ENCODE results near the gene WDR38.

Gene WDR38

DNA sequence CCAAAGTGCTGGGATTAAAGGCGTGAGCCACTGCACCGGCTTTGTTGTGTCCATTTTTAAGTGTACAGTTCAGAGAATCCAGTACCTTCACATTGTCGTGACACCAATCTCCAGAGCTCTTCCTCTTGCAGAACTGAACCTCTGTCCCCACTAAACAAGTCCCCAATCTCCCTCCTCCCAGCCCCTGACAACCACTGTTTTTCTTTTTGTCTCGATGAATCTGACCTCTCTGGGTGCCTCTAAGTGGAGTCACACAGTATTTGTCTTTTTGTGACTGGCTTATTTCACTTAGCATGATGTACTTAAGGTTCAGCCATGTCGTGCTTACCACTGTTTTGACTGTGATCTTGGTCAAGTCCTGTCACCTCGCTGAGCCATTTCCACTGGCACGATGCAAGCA, 1.6 kb downstream of the WDR38 start:
- Histone ChIP-seq H3K27me3 (replicated peaks) (no peaks in the 10 kb centered on the region), H3K4me3 (ENCODE audit: low read depth, low read length) (no peak overlapping the region), H3K27ac (no peak overlapping the region), H3K36me3 (replicated peaks) (peaks cover 38% of the 10 kb centered on the region)
- in situ Hi-C loops (cut with HindIII; ENCODE audit: low pct_ligation_motif_present, low sequenced_read_pairs), result no loop called here
- DNase-seq, result no peak
- TF ChIP-seq, protein P1, sequence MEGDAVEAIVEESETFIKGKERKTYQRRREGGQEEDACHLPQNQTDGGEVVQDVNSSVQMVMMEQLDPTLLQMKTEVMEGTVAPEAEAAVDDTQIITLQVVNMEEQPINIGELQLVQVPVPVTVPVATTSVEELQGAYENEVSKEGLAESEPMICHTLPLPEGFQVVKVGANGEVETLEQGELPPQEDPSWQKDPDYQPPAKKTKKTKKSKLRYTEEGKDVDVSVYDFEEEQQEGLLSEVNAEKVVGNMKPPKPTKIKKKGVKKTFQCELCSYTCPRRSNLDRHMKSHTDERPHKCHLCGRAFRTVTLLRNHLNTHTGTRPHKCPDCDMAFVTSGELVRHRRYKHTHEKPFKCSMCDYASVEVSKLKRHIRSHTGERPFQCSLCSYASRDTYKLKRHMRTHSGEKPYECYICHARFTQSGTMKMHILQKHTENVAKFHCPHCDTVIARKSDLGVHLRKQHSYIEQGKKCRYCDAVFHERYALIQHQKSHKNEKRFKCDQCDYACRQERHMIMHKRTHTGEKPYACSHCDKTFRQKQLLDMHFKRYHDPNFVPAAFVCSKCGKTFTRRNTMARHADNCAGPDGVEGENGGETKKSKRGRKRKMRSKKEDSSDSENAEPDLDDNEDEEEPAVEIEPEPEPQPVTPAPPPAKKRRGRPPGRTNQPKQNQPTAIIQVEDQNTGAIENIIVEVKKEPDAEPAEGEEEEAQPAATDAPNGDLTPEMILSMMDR (IDR thresholded peaks at IDR 0.05; ENCODE audit: low read depth, low read length, missing control alignments), result no peak

DNA sequence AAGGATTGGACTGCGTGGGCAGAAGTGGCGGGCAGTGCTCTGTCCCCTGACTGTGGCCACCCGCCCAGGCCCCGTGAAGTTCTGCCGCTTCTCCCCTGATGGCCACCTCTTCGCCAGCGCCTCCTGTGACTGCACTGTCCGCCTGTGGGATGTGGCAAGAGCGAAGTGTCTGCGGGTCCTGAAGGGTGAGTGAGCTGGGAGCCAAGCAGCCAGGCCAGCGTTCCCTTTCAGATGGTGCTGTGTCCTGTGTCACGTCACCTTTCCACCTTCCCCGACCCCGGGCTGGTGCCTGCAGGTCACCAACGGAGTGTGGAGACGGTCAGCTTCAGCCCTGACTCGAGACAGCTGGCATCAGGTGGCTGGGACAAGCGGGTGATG, 2.3 kb downstream of the WDR38 start:
- TF ChIP-seq, protein P1 (IDR thresholded peaks at IDR 0.05; ENCODE audit: low read depth, low read length, missing control alignments), result no peak
- no peak for DNase-seq
- in situ Hi-C loops (cut with HindIII; ENCODE audit: low pct_ligation_motif_present, low sequenced_read_pairs), result no loop called here
- H3K36me3 ChIP-seq (replicated peaks), result peaks cover 45% of the 10 kb centered on the region
- no peak overlapping the region for H3K27ac ChIP-seq
- H3K27me3 ChIP-seq (replicated peaks), result no peaks in the 10 kb centered on the region
- no peak overlapping the region for H3K4me3 ChIP-seq (ENCODE audit: low read depth, low read length)

DNA sequence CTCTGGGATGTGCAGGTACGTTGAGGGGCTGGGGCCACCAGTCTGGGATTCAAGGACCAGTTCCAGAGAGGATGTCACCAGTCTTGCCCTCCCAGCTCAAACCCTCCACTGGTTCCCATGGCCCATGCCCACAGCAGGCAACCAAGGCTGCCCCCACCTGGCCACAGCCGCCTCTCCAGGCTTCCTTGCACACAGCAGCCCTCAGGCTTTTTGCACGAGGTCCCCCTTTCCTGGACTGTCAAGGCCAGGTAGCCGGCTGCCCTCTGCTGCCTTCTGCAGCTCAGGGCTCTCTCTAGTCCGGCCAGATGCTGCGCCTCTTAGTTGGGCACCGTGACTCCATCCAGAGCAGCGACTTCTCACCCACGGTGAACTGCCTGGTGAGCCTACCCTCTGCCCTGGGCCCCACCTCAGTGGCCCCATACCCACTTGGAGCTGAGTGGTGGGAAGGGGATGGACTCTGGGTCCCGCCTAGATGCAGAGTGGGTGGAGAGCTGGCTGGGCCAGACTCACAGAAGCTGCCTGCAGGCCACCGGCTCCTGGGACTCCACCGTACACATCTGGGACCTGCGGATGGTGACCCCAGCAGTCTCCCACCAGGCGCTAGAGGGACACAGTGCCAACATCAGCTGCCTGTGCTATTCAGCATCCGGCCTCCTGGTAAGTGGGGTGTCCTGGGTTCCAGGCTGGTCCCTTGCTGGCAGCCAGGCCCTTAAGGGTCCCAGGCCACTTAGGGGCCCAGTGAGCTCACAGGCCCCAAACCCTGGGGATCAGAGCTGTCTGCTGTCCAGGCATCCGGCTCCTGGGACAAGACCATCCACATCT, 2.9 kb downstream of the WDR38 start:
- Histone ChIP-seq H3K36me3 (replicated peaks) (peaks cover 49% of the 10 kb centered on the region), H3K27ac (no peak overlapping the region), H3K27me3 (replicated peaks) (no peaks in the 10 kb centered on the region), H3K4me3 (ENCODE audit: low read depth, low read length) (no peak overlapping the region)
- no peak for DNase-seq
- in situ Hi-C loops (cut with HindIII; ENCODE audit: low pct_ligation_motif_present, low sequenced_read_pairs), result no loop called here
- TF ChIP-seq, protein P1 (IDR thresholded peaks at IDR 0.05; ENCODE audit: low read depth, low read length, missing control alignments), result peak; percentile 67

DNA sequence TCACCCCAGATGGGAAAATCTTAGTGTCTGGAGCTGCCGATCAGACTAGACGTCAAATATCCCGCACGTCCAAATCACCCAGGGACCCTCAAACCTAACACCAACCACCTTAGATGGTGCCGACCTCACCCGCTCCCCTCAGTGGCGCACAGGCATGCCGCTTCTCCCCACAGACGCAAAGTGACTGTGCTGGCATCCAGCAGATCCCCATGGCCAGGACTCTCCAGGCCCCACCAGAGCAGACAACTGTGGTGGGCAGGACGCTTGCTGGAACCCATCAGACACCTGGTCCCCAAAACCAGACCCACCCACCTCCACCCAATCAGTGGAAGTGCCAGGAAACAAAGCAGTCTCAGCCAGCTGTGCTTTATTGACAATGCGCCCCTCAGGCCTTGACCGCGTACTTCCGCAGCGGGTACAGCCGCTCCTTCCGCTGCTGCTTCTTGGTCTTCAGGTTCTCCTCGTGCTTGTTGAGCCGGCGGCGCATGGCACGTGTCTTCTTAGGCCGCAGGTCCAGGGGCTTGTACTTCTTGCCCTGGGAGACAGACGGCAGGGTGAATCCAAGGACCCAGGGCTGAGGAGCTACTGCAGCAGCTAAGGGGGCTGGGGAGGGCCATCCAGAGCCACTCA, 4.4 kb downstream of the WDR38 start:
- H3K36me3 ChIP-seq (replicated peaks), result peaks cover 54% of the 10 kb centered on the region
- H3K27me3 ChIP-seq (replicated peaks), result no peaks in the 10 kb centered on the region
- in situ Hi-C loops (cut with HindIII; ENCODE audit: low pct_ligation_motif_present, low sequenced_read_pairs), result no loop called here
- TF ChIP-seq, protein P1 (IDR thresholded peaks at IDR 0.05; ENCODE audit: low read depth, low read length, missing control alignments), result no peak
- DNase-seq, result no peak
- no peak overlapping the region for H3K27ac ChIP-seq
- no peak overlapping the region for H3K4me3 ChIP-seq (ENCODE audit: low read depth, low read length)

DNA sequence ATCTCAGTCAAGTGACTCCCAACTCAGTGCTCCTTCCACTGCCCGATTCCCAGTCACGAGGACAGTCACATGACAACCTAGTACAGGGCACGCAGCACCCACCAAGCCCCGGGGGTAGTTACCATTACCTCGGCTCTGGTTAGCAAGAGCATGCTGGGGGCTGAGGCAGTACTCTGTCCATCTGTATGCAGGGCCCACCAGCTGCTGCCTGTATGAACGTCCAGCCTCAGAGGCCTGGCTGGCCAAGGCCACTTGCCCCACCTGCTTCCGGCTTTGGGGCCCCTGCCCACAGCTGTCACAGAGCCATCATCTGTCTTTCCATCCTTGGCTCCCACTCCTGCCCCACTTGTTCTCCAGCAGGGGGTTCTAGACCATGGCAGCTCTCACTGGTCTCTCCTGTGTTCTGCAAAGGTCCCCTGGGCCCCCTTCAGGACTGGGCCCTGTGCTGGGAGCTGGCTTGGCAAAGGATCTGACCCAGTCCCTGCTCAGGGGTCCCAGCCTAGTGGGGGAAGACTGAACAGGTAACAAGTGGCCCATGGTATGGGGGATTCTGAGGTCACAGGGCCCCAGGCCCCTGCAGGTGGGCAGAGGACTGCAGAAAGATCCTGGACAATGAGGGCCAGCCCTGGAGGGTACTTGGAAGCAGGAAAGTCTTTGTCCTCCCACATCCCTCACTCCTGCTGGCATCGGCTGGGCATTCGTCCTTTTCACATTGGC, 5.2 kb downstream of the WDR38 start:
- Histone ChIP-seq H3K4me3 (ENCODE audit: low read depth, low read length) (no peak overlapping the region), H3K36me3 (replicated peaks) (peaks cover 54% of the 10 kb centered on the region), H3K27ac (no peak overlapping the region), H3K27me3 (replicated peaks) (no peaks in the 10 kb centered on the region)
- TF ChIP-seq, protein P1 (IDR thresholded peaks at IDR 0.05; ENCODE audit: low read depth, low read length, missing control alignments), result no peak
- in situ Hi-C loops (cut with HindIII; ENCODE audit: low pct_ligation_motif_present, low sequenced_read_pairs), result no loop called here
- DNase-seq, result no peak

All from brain microvascular endothelial cell (primary cell).